Endodermal cell (in vitro differentiated cells): Measurements from ENCODE around the gene UFD1. TPM values are rescaled to one million over a fixed set of nuclear protein-coding genes. Genes with fewer than 3 reads are reported as not detected.

Source experiments
- DNase-seq: peaks from one replicate; pipeline ENCODE4 v3.0.0-alpha.2; 2017
- H3K27ac ChIP-seq: 2 replicates; pipeline ENCODE4 v1.5.1; 2013; ENCODE audit warnings: mild to moderate bottlenecking, low read depth, low read length, moderate library complexity
- H3K27me3 ChIP-seq: 2 replicates; pipeline ENCODE4 v1.6.1; 2013; ENCODE audit warnings: mild to moderate bottlenecking, low read length, moderate library complexity; ENCODE audit not compliant: insufficient read depth, control insufficient read depth, poor library complexity, severe bottlenecking
- H3K36me3 ChIP-seq: 2 replicates; pipeline ENCODE4 v1.7.0; 2013; ENCODE audit warnings: mild to moderate bottlenecking, low read length, moderate library complexity; ENCODE audit not compliant: control insufficient read depth, insufficient read depth
- H3K4me1 ChIP-seq: one replicate; pipeline ENCODE4 v1.7.0; 2013; ENCODE audit warnings: low read length; ENCODE audit not compliant: control insufficient read depth, insufficient read depth
- H3K4me3 ChIP-seq: 2 replicates; pipeline ENCODE4 v1.5.1; 2013; ENCODE audit warnings: mild to moderate bottlenecking, low read length, moderate library complexity
- H3K9ac ChIP-seq: 2 replicates; pipeline ENCODE4 v1.6.1; 2013; ENCODE audit warnings: mild to moderate bottlenecking, low read length, moderate library complexity; ENCODE audit not compliant: poor library complexity, severe bottlenecking; ENCODE audit errors: extremely low read depth
- H3K9me3 ChIP-seq: 2 replicates; pipeline ENCODE4 v1.6.1; 2013; ENCODE audit warnings: mild to moderate bottlenecking, low read length, moderate library complexity; ENCODE audit not compliant: control insufficient read depth
- H3K27ac Mint-ChIP-seq: 2 replicates; pipeline ENCODE4 v1.8.0; 2020; ENCODE audit warnings: mixed read lengths
- H3K27me3 Mint-ChIP-seq: 2 replicates; pipeline ENCODE4 v1.8.0; 2021; ENCODE audit warnings: mild to moderate bottlenecking, mixed read lengths; ENCODE audit not compliant: insufficient read depth
- H3K36me3 Mint-ChIP-seq: 2 replicates; pipeline ENCODE4 v1.8.0; 2020; ENCODE audit warnings: low read depth, mixed read lengths
- H3K4me1 Mint-ChIP-seq: 2 replicates; pipeline ENCODE4 v1.8.0; 2020; ENCODE audit warnings: mixed read lengths
- H3K4me3 Mint-ChIP-seq: 2 replicates; pipeline ENCODE4 v1.8.0; 2020; ENCODE audit warnings: mild to moderate bottlenecking, moderate library complexity, mixed read lengths
- H3K9me3 Mint-ChIP-seq: 2 replicates; pipeline ENCODE4 v1.8.0; 2020; ENCODE audit warnings: mild to moderate bottlenecking, mixed read lengths
- CTCF ChIP-seq: fragments of 200-600 bp; sonication (generic); conservative IDR thresholded peaks from 2 replicates; pipeline ENCODE4 v1.5.0; 2021; ENCODE audit warnings: antibody characterized with exemption, mild to moderate bottlenecking
- WGBS, 2 experiments: methylation state at CpG; one replicate each; pipeline versions ENCODE4 v1.1.5 to v1.1.7; 2013; ENCODE audit warnings: missing lambda C conversion rate in 2 of 2, mixed read lengths in 1 of 2; ENCODE audit not compliant: insufficient coverage in 1 of 2, insufficient read length in 1 of 2; 5-methylcytosine and 5-hydroxymethylcytosine counted together
- total RNA-seq, 2 donors: library from RNA; stranded (reverse); fragmentation: NEBNext Ultra II Directional in 1 of 2; extraction: Animal tissue kit (Norgen Biotek cat#: 25700) in 1 of 2; gene quantifications; 2 replicates in 1 of 2; 3 replicates in 1 of 2; pipeline ENCODE4 v1.2.1, GENCODE V29; 2021

The UFD1 gene
- total RNA-seq, 2 donors from 2014 or later = 67.7 to 69.2 TPM

DNA sequence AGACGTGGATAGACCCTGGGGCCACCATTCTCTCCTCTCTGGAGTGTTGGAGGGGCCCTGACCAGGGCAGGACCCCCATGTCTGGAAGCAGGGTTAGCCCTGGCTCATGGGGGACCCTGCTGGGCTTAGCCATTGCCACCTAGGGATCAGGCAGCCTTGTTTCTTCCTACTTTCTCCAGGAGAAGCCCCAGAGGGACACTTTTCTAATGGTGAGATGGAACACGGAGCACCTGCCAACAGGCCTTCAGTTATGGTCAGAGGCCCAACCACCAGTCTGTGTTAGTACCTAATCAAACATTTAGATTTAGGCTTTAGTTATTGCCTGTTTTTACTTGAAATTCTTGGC lies 29.6 kb downstream of the UFD1 start:
- no peak overlapping the region for H3K4me3 Mint-ChIP-seq
- no peaks in the 10 kb centered on the region for H3K9me3 Mint-ChIP-seq
- Histone ChIP-seq H3K27ac (no peak overlapping the region), H3K4me3 (no peak overlapping the region), H3K36me3 (peaks cover 68% of the 10 kb centered on the region), H3K9me3 (no peaks in the 10 kb centered on the region), H3K9ac (no peak overlapping the region), H3K27me3 (no peaks in the 10 kb centered on the region), H3K4me1 (peaks cover 7% of the 10 kb centered on the region)
- 91 to 100% methylated on average over 1 to 2 of the region's 2 CpGs for WGBS, 2 experiments
- no peak for DNase-seq
- TF ChIP-seq CTCF = no peak
- H3K4me1 Mint-ChIP-seq = peaks cover 24% of the 10 kb centered on the region
- H3K36me3 Mint-ChIP-seq = peaks cover 57% of the 10 kb centered on the region
- H3K27me3 Mint-ChIP-seq = no peaks in the 10 kb centered on the region
- no peak overlapping the region for H3K27ac Mint-ChIP-seq

DNA sequence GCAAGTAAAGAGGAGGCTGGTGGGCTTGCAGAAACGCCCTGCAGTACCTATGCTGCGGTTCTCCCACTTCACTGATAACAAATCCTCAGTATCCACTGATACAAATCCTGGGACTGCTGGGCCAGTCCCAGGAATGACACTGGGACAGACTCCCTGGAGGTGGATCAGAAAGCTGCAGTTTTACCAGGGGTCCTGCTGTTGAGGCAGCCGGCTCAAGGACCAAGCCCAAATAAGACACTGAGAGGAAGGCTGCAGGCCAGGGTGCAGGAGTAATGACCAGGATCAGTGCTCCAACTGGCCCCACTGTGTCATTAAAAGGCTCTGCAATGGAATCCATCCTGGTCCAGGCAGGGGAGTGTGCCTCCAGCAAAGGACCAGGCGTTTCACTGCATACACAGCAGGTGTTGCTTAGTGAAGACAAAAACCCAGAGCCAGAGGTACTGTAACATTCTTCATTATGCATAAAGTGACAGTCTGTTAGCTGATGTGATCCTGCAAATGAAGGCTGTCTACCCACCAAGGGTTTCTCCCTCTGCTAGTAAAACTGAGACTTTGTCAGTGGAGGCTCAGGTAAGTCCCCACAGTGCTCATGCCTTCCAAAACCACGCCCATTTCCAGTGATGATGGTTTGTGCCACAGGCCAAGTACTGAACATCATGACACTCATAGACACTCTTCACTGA lies 30.1 kb downstream of the UFD1 start:
- TF ChIP-seq CTCF = peak; percentile 17

GRCh38 chr22:19448076-19448607 lies 30.9 kb downstream of the UFD1 start:
- peak overlapping the region; percentile 94 for H3K4me3 ChIP-seq
- H3K9me3 ChIP-seq = no peaks in the 10 kb centered on the region
- H3K36me3 Mint-ChIP-seq = peaks cover 53% of the 10 kb centered on the region
- peak overlapping the region; percentile 90 for H3K9ac ChIP-seq
- peak overlapping the region; percentile 94 for H3K27ac Mint-ChIP-seq
- peaks cover 24% of the 10 kb centered on the region for H3K4me1 Mint-ChIP-seq
- TF ChIP-seq CTCF = no peak
- peak overlapping the region; percentile 82 for H3K4me3 Mint-ChIP-seq
- H3K9me3 Mint-ChIP-seq = no peaks in the 10 kb centered on the region
- H3K27me3 ChIP-seq = no peaks in the 10 kb centered on the region
- peaks cover 68% of the 10 kb centered on the region for H3K36me3 ChIP-seq
- 30 to 34% methylated on average over 10 to 14 of the region's 14 CpGs for WGBS, 2 experiments
- H3K4me1 ChIP-seq = peaks cover 7% of the 10 kb centered on the region
- DNase-seq = peak; percentile 73
- H3K27ac ChIP-seq = peak overlapping the region; percentile 87
- no peaks in the 10 kb centered on the region for H3K27me3 Mint-ChIP-seq

More for the DNA sequence above, 30.1 kb downstream of the UFD1 start:
- H3K4me3 Mint-ChIP-seq = peak overlapping the region; percentile 82
- Histone ChIP-seq H3K9ac (peak overlapping the region; percentile 90), H3K36me3 (peaks cover 68% of the 10 kb centered on the region), H3K4me1 (peaks cover 7% of the 10 kb centered on the region), H3K27ac (no peak overlapping the region), H3K4me3 (peak overlapping the region; percentile 94), H3K9me3 (no peaks in the 10 kb centered on the region), H3K27me3 (no peaks in the 10 kb centered on the region)
- H3K27ac Mint-ChIP-seq = peak overlapping the region; percentile 75
- DNase-seq = peak; percentile 58
- peaks cover 55% of the 10 kb centered on the region for H3K36me3 Mint-ChIP-seq
- H3K27me3 Mint-ChIP-seq = no peaks in the 10 kb centered on the region
- 82 to 84% methylated on average over 4 to 5 of the region's 5 CpGs for WGBS, 2 experiments
- no peaks in the 10 kb centered on the region for H3K9me3 Mint-ChIP-seq
- peaks cover 24% of the 10 kb centered on the region for H3K4me1 Mint-ChIP-seq
